Neural cell (in vitro differentiated cells): ENCODE results near the gene DCTN5. TPM values are rescaled to one million over a fixed set of nuclear protein-coding genes. Genes with fewer than 3 reads are reported as not detected.

Experiments used
- H2AFZ ChIP-seq: fragments of 200-600, 300-800 bp; sonication (generic), shearing (Covaris generic); 2 replicates; pipeline ENCODE4 v1.6.0; 2014; ENCODE audit warnings: low read depth, mild to moderate bottlenecking, antibody characterized with exemption, low read length, moderate library complexity
- H3F3A ChIP-seq: fragments of 200-600 bp; shearing (Covaris generic); 2 replicates; pipeline ENCODE4 v1.6.1; 2016; ENCODE audit warnings: mild to moderate bottlenecking, moderate library complexity, mixed read lengths, antibody characterized with exemption, low read length; ENCODE audit not compliant: insufficient read depth, poor library complexity, severe bottlenecking
- H3K27ac ChIP-seq: fragments of 200-600, 300-800 bp; sonication (generic), shearing (Covaris generic); 2 replicates; pipeline ENCODE4 v1.5.1; 2014; ENCODE audit warnings: mild to moderate bottlenecking, low read length, moderate library complexity
- H3K27me3 ChIP-seq: fragments of 300-800, 200-600 bp; sonication (generic), shearing (Covaris generic); 2 replicates; pipeline ENCODE4 v1.6.0; 2014; ENCODE audit warnings: mild to moderate bottlenecking, low read depth, low read length, moderate library complexity; ENCODE audit not compliant: insufficient read depth
- H3K36me3 ChIP-seq: fragments of 300-800, 200-600 bp; sonication (generic), shearing (Covaris generic); 2 replicates; pipeline ENCODE4 v1.5.1; 2014; ENCODE audit warnings: mild to moderate bottlenecking, antibody characterized with exemption, low read length, moderate library complexity; ENCODE audit not compliant: insufficient read depth
- H3K4me2 ChIP-seq: fragments of 300-800, 200-600 bp; sonication (generic), shearing (Covaris generic); 2 replicates; pipeline ENCODE4 v1.6.0; 2014; ENCODE audit warnings: mild to moderate bottlenecking, low read length
- H3K4me3 ChIP-seq: fragments of 300-800, 200-600 bp; sonication (generic), shearing (Covaris generic); 2 replicates; pipeline ENCODE4 v1.5.1; 2014; ENCODE audit warnings: mild to moderate bottlenecking, low read length, moderate library complexity
- H3K79me2 ChIP-seq: fragments of 200-600 bp; shearing (Covaris generic); replicated peaks from 2 replicates; pipeline ENCODE4 v1.6.0; 2014; ENCODE audit warnings: mild to moderate bottlenecking, low read length, moderate library complexity; ENCODE audit not compliant: insufficient read depth
- H3K9ac ChIP-seq: fragments of 300-800, 200-600 bp; sonication (generic), shearing (Covaris generic); 2 replicates; pipeline ENCODE4 v1.6.1; 2016; ENCODE audit warnings: mild to moderate bottlenecking, low read length, mixed read lengths
- H3K9me2 ChIP-seq: fragments of 200-600 bp; shearing (Covaris generic); 2 replicates; pipeline ENCODE4 v1.6.1; 2016; ENCODE audit warnings: mild to moderate bottlenecking, low read length, mixed read lengths; ENCODE audit not compliant: insufficient read depth
- H3K9me3 ChIP-seq: fragments of 200-600, 300-800 bp; sonication (generic), shearing (Covaris generic); 2 replicates; pipeline ENCODE4 v1.6.1; 2016; ENCODE audit warnings: mild to moderate bottlenecking, mixed run types, low read length, moderate library complexity, mixed read lengths
- H4K20me1 ChIP-seq: fragments of 200-600 bp; shearing (Covaris generic); 2 replicates; pipeline ENCODE4 v1.6.1; 2016; ENCODE audit warnings: mild to moderate bottlenecking, mixed run types; ENCODE audit not compliant: insufficient read depth
- CTCF ChIP-seq: fragments of 450-650 bp; IDR thresholded peaks from 2 replicates; pipeline ENCODE4 v1.5.1; 2014; ENCODE audit warnings: antibody characterized with exemption, mild to moderate bottlenecking, moderate library complexity; ENCODE audit not compliant: poor library complexity, severe bottlenecking
- EP300 ChIP-seq: fragments of 450-650 bp; conservative IDR thresholded peaks from 2 replicates; pipeline ENCODE4 v1.6.1; 2014; ENCODE audit warnings: antibody characterized with exemption, mild to moderate bottlenecking, moderate library complexity; ENCODE audit not compliant: poor library complexity, severe bottlenecking
- EZH2 ChIP-seq: fragments of 200-600, 300-800 bp; shearing (Covaris generic), sonication (generic); IDR thresholded peaks from 2 replicates; pipeline ENCODE4 v1.6.1; 2014; ENCODE audit warnings: antibody characterized with exemption, low read length, borderline replicate concordance, mild to moderate bottlenecking; ENCODE audit not compliant: insufficient read depth, poor library complexity, severe bottlenecking
- MXI1 ChIP-seq: fragments of 450-650 bp; conservative IDR thresholded peaks from 2 replicates; pipeline ENCODE4 v1.6.1; 2014; ENCODE audit warnings: antibody characterized with exemption, mild to moderate bottlenecking; ENCODE audit not compliant: poor library complexity, severe bottlenecking
- POLR2AphosphoS5 ChIP-seq: IDR thresholded peaks from 2 replicates; pipeline ENCODE4 v1.6.1; 2012
- RAD21 ChIP-seq: fragments of 450-650 bp; conservative IDR thresholded peaks from 2 replicates; pipeline ENCODE4 v1.6.1; 2014; ENCODE audit warnings: antibody characterized with exemption, mild to moderate bottlenecking, moderate library complexity
- SMC3 ChIP-seq: fragments of 450-650 bp; conservative IDR thresholded peaks from 2 replicates; pipeline ENCODE4 v1.6.1; 2014; ENCODE audit warnings: antibody characterized with exemption, mild to moderate bottlenecking, moderate library complexity; ENCODE audit not compliant: poor library complexity
- TAF1 ChIP-seq: IDR thresholded peaks from 2 replicates; pipeline ENCODE4 v1.6.1; 2012; ENCODE audit warnings: low read depth
- polyA plus RNA-seq: library from polyadenylated mRNA; depleted of rRNA; stranded (reverse); fragments of >200 nt; gene quantifications from 2 replicates; pipeline ENCODE4 v1.2.3, GENCODE V29; 2014
- TF ChIP-seq, protein P1 (sequence below): IDR thresholded peaks from 2 replicates; pipeline ENCODE4 v1.6.1; 2012; ENCODE audit warnings: borderline replicate concordance

The DCTN5 gene
- polyA plus RNA-seq, 1 donor from 2014 or later, result 65.8 TPM

- H3K27me3 ChIP-seq, result no peaks in the 10 kb centered on the region
- no peak for TF ChIP-seq MXI1
- no peak for TF ChIP-seq RAD21
- TF ChIP-seq SMC3, result no peak
- H3K27ac ChIP-seq, result no peak overlapping the region
- no peak overlapping the region for H3K9ac ChIP-seq
- H3F3A ChIP-seq, result no peaks in the 10 kb centered on the region
- H4K20me1 ChIP-seq, result no peaks in the 10 kb centered on the region
- H3K9me2 ChIP-seq, result no peaks in the 10 kb centered on the region
- no peaks in the 10 kb centered on the region for H3K9me3 ChIP-seq
- H2AFZ ChIP-seq, result no peak overlapping the region
- no peak overlapping the region for H3K4me2 ChIP-seq
- peaks cover 11% of the 10 kb centered on the region for H3K36me3 ChIP-seq
- no peaks in the 10 kb centered on the region for H3K79me2 ChIP-seq
- H3K4me3 ChIP-seq, result no peak overlapping the region
Observed at GRCh38 chr16:23634461-23635036, 6.7 kb upstream of the DCTN5 start.

DNA sequence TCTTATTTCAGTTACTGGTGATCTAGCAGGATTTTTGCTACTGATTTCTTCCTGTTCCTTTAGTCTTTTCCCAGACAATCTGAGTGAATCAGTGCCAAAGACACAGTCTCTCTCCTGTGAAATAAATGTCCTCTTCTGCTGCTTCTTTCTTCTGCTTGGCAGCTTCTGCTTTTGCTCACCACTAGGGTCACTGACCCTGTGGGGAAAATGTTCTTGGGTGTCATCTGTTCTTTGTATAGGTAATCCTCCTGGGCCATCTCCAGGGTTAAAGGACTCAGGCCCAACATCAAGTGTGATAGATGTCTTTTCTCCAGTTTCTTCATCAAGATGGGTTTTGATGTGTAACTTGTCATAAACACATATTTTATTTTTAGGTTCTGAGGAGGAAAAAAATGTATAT, 5.3 kb upstream of the DCTN5 start:
- no peaks in the 10 kb centered on the region for H3K9me2 ChIP-seq
- no peaks in the 10 kb centered on the region for H3K27me3 ChIP-seq
- H3K4me2 ChIP-seq, result no peak overlapping the region
- no peak overlapping the region for H3K4me3 ChIP-seq
- TF ChIP-seq EZH2 (no peak), TAF1 (no peak), EP300 (no peak), RAD21 (no peak), MXI1 (no peak), CTCF (no peak), SMC3 (no peak), POLR2AphosphoS5 (no peak)
- TF ChIP-seq, protein P1, sequence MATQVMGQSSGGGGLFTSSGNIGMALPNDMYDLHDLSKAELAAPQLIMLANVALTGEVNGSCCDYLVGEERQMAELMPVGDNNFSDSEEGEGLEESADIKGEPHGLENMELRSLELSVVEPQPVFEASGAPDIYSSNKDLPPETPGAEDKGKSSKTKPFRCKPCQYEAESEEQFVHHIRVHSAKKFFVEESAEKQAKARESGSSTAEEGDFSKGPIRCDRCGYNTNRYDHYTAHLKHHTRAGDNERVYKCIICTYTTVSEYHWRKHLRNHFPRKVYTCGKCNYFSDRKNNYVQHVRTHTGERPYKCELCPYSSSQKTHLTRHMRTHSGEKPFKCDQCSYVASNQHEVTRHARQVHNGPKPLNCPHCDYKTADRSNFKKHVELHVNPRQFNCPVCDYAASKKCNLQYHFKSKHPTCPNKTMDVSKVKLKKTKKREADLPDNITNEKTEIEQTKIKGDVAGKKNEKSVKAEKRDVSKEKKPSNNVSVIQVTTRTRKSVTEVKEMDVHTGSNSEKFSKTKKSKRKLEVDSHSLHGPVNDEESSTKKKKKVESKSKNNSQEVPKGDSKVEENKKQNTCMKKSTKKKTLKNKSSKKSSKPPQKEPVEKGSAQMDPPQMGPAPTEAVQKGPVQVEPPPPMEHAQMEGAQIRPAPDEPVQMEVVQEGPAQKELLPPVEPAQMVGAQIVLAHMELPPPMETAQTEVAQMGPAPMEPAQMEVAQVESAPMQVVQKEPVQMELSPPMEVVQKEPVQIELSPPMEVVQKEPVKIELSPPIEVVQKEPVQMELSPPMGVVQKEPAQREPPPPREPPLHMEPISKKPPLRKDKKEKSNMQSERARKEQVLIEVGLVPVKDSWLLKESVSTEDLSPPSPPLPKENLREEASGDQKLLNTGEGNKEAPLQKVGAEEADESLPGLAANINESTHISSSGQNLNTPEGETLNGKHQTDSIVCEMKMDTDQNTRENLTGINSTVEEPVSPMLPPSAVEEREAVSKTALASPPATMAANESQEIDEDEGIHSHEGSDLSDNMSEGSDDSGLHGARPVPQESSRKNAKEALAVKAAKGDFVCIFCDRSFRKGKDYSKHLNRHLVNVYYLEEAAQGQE, result no peak
- H3K36me3 ChIP-seq, result peaks cover 11% of the 10 kb centered on the region
- H3F3A ChIP-seq, result no peaks in the 10 kb centered on the region
- H3K9ac ChIP-seq, result no peak overlapping the region
- H2AFZ ChIP-seq, result no peak overlapping the region
- H4K20me1 ChIP-seq, result no peaks in the 10 kb centered on the region
- peaks cover 11% of the 10 kb centered on the region for H3K79me2 ChIP-seq
- H3K27ac ChIP-seq, result no peak overlapping the region
- H3K9me3 ChIP-seq, result no peaks in the 10 kb centered on the region

DNA sequence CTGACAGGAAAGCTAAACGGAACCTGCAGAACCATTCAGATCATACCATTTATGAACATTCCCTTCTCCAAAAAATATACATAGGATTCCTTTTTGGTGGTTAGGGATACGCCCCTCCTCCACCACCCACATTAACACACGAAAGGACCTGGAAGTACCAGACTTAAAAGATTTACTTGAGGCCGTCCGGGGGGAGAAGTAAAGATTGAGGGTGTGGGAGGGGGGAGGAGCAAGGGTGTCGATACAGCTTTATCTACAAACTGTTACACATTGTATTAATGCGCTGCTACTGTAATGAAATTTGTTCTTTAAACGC, 693 bp upstream of the DCTN5 start:
- peak overlapping the region; percentile 67 for H3K27ac ChIP-seq
- no peaks in the 10 kb centered on the region for H3K9me2 ChIP-seq
- no peaks in the 10 kb centered on the region for H3K9me3 ChIP-seq
- TF ChIP-seq MXI1, result no peak
- H3F3A ChIP-seq, result no peaks in the 10 kb centered on the region
- H3K4me3 ChIP-seq, result peak overlapping the region; percentile 90
- peak overlapping the region; percentile 87 for H3K9ac ChIP-seq
- peak overlapping the region; percentile 97 for H2AFZ ChIP-seq
- H3K79me2 ChIP-seq, result peaks cover 27% of the 10 kb centered on the region
- no peaks in the 10 kb centered on the region for H3K27me3 ChIP-seq
- H3K36me3 ChIP-seq, result peaks cover 4% of the 10 kb centered on the region
- no peaks in the 10 kb centered on the region for H4K20me1 ChIP-seq
- peak overlapping the region; percentile 28 for H3K4me2 ChIP-seq
